Activated T-helper 1 cell treated with Interleukin-2 at 50 U/mL for 16 hours (primary cell): ENCODE measurements around the gene NEMP2.

Experiments used
- DNase-seq: peaks from one replicate; pipeline ENCODE4 v3.0.0-alpha.2; 2020; ENCODE audit warnings: low read depth

Gene NEMP2

GRCh38 chr2:190534310-190535120 lies at the start of gene NEMP2:
NEMP2 (minus strand) TSS chr2:190534722; CDS start chr2:190534655, 67 bp downstream.
- DNase-seq, result peak; percentile 73

GRCh38 chr2:190583507-190584337 lies 49.2 kb upstream of the NEMP2 start:
- DNase-seq, result no peak

GRCh38 chr2:190582736-190583506 lies 48.4 kb upstream of the NEMP2 start:
- DNase-seq, result no peak

- no peak for DNase-seq
Observed at GRCh38 chr2:190582019-190582418, 47.5 kb upstream of the NEMP2 start.

- no peak for DNase-seq
Observed at GRCh38 chr2:190579915-190580846, 45.7 kb upstream of the NEMP2 start.

GRCh38 chr2:190579058-190579410 lies 44.5 kb upstream of the NEMP2 start:
- DNase-seq, result no peak

- DNase-seq, result no peak
Observed at GRCh38 chr2:190578158-190579057, 43.9 kb upstream of the NEMP2 start.

GRCh38 chr2:190576573-190576972 lies 42.1 kb upstream of the NEMP2 start:
- no peak for DNase-seq

GRCh38 chr2:190575263-190575662 lies 40.7 kb upstream of the NEMP2 start:
- DNase-seq, result no peak

- DNase-seq, result no peak
Observed at GRCh38 chr2:190574169-190574568, 39.6 kb upstream of the NEMP2 start.

GRCh38 chr2:190572246-190572645 lies 37.7 kb upstream of the NEMP2 start:
- no peak for DNase-seq

GRCh38 chr2:190571686-190572085 lies 37.2 kb upstream of the NEMP2 start:
- no peak for DNase-seq

- DNase-seq, result no peak
Observed at GRCh38 chr2:190570871-190571270, 36.3 kb upstream of the NEMP2 start.

- DNase-seq, result no peak
Observed at GRCh38 chr2:190569994-190570755, 35.7 kb upstream of the NEMP2 start.

- DNase-seq, result no peak
Observed at GRCh38 chr2:190564838-190565237, 30.3 kb upstream of the NEMP2 start.

GRCh38 chr2:190563646-190564045 lies 29.1 kb upstream of the NEMP2 start:
- DNase-seq, result no peak

GRCh38 chr2:190563109-190563508 lies 28.6 kb upstream of the NEMP2 start:
- DNase-seq, result no peak

- DNase-seq, result no peak
Observed at GRCh38 chr2:190562121-190562520, 27.6 kb upstream of the NEMP2 start.

GRCh38 chr2:190561094-190561493 lies 26.6 kb upstream of the NEMP2 start:
- no peak for DNase-seq
